GM23248 (cell line): ENCODE data around the gene GMNN.

Experiments used
- EZH2 ChIP-seq: fragments of 200-600 bp; sonication (generic); IDR thresholded peaks from 2 replicates; pipeline ENCODE4 v1.6.1; 2018; ENCODE audit warnings: antibody characterized with exemption, mild to moderate bottlenecking; ENCODE audit not compliant: insufficient read depth, poor library complexity, severe bottlenecking
- EZH2phosphoT487 ChIP-seq: fragments of 200-600 bp; sonication (generic); IDR thresholded peaks from 2 replicates; pipeline ENCODE4 v1.6.1; 2018; ENCODE audit warnings: antibody characterized with exemption, moderate library complexity, mild to moderate bottlenecking, low read depth; ENCODE audit not compliant: insufficient read depth

DNA sequence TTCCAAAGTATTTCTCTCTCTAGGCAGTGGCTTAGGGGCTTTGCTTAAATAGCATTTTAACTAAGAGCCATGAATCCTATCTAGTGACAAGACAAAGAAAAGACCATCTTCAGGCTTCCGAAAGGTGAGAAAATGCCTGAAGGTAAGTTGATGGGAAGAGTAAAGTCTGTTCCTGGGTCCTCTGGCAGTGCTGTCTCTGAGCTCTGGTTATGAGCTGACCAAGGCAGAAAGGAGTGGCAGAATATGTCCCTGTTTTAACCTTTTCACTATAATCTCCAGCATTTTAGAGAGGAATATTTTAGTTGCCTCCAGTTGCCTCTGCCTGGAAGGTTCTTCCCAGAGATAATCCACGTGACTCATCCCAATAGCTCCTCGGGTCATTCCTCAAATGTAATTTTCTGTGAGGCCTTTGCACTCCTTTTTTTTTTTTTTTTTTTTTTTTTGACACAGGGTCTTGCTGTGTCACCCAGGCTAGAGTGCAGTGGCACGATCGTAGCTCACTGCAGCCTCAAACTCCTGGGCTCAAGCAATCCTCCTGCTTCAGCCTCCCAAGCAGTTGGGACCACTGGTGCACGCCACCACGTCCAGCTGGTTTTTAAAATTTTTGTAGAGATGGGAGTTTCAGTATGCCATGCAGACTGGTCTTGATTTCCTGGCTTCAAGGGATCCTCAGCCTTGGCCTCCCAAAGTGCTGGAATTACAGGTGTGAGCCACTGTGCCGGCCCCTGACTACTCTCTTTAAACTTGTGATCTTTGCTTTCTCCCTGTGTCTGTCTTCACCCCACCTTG, 27.7 kb downstream of the GMNN start:
- no peak for TF ChIP-seq EZH2
- no peak for TF ChIP-seq EZH2phosphoT487
